Suprapubic skin (tissue), 4 donors: Measurements from ENCODE around the gene WASF2. TPM values are rescaled to one million over a fixed set of nuclear protein-coding genes. Genes with fewer than 3 reads are reported as not detected.

Experiments
- DNase-seq, 2 donors: peaks; one replicate each; pipeline ENCODE4 v3.0.0-alpha.2; 2019; ENCODE audit warnings: low spot score in 2 of 2
- H3K27ac ChIP-seq: fragments of 200-600 bp; sonication (generic); one replicate; pipeline ENCODE4 v1.5.1; 2019
- H3K27me3 ChIP-seq: fragments of 200-600 bp; sonication (generic); one replicate; pipeline ENCODE4 v1.5.1; 2019
- H3K36me3 ChIP-seq: fragments of 200-600 bp; sonication (generic); one replicate; pipeline ENCODE4 v1.5.1; 2019
- H3K4me1 ChIP-seq: fragments of 200-600 bp; sonication (generic); one replicate; pipeline ENCODE4 v1.5.1; 2019
- H3K4me3 ChIP-seq: fragments of 200-600 bp; sonication (generic); one replicate; pipeline ENCODE4 v1.5.1; 2019; ENCODE audit warnings: mild to moderate bottlenecking
- H3K9me3 ChIP-seq: fragments of 200-600 bp; sonication (generic); one replicate; pipeline ENCODE4 v1.5.1; 2019
- EP300 ChIP-seq: sonication (generic); formaldehyde crosslinking; IDR thresholded peaks from one replicate; pipeline ENCODE4 v1.6.1; 2017; ENCODE audit warnings: antibody characterized with exemption
- POLR2A ChIP-seq, 2 donors: fragments of 450-650 bp; IDR thresholded peaks; one replicate each; pipeline ENCODE4 v1.6.1; 2017; ENCODE audit warnings: antibody characterized with exemption in 2 of 2, mild to moderate bottlenecking in 2 of 2, moderate library complexity in 2 of 2
- POLR2AphosphoS5 ChIP-seq, 3 donors: sonication (generic); formaldehyde crosslinking; IDR thresholded peaks; one replicate each; pipeline ENCODE4 v1.6.1; 2017; ENCODE audit warnings: antibody characterized with exemption in 3 of 3
- WGBS: methylation state at CpG from one replicate; pipeline ENCODE4 v1.1.5; 2018; 5-methylcytosine and 5-hydroxymethylcytosine counted together
- total RNA-seq, 4 donors: library from RNA; depleted of rRNA; stranded (reverse); fragments of >200 nt; gene quantifications; one replicate each; pipeline ENCODE4 v1.1.0, GENCODE V29; 2016
- TF ChIP-seq, protein P1 (sequence below), 2 donors: fragments of 200-600 bp in 1 of 2; fragments of 450-650 bp in 1 of 2; sonication (generic) in 1 of 2; IDR thresholded peaks; one replicate each; pipeline ENCODE4 v1.5.1; 2016 to 2019; ENCODE audit warnings: antibody characterized with exemption in 2 of 2, mild to moderate bottlenecking in 1 of 2, moderate library complexity in 1 of 2

The WASF2 gene
- total RNA-seq, 4 donors from 2014 or later: 69.0 to 96.0 (median 90.4) TPM

DNA sequence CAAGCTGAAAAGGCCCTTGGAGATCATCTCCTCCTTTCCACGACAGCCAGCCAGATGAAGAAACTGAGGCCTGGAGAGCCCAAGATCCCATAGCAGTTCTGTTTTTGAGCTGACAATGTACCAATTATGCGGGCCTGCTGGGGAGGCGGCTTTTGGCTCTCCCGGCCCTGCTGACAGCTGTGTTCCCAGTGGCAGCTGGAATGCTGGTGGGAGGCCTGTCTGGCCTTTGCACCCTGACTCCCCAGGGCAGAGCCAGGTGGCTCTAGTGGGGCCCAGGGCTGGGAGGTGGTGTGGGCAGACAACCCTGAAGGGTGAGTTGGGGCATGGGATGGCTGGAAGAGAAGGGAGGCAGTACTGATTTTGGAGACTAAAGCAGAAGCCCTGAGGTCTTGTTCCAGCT lies 30.7 kb upstream of the WASF2 start:
- peaks cover 88% of the 10 kb centered on the region for H3K4me1 ChIP-seq

DNA sequence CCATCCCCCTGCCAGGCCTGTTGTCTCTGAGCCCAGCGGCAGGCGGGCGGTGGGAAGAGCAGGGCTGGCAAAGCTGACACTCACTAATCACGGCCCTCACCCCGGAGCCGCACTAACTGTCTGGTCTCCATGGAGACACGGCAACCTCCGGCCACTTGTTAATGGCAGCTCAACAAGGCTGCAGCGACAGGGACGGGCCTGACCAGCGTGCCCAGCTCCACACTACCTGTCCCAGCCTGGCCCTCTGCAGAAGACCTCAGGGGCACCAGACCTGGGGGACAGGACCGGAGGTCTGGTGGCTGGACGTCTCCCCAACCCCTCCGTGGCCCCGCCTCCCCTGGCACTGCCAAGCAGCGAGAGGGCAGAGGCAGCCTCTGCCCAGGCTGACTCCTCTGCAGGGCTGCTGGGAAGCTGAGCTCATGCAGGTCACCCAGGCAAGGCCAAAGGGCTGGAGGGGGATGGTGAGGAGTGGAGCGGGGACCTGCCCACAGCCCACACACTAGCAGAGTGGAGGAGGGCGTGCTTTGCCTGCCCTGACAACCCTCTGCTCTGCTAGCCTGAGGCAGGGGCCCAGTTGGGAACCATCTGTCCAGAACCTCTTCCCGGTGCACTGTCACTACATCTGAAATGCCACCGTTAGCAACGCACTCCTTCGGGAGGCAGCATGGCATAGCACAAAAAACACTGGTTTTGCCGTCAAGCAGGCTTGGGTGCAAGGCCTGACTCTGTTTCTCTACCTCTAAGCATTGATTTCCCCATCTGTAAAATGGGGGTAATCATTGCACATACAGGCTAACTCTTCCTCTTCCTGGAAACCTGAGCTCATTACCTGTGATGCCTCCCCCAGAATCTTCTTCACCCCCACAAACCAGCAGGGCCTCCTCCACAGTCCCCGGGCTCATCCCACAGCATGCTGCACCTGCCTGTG lies 29.6 kb upstream of the WASF2 start:
- Histone ChIP-seq H3K9me3 (no peaks in the 10 kb centered on the region), H3K27me3 (no peaks in the 10 kb centered on the region), H3K4me1 (peaks cover 80% of the 10 kb centered on the region), H3K27ac (peak overlapping the region; percentile 87), H3K4me3 (no peak overlapping the region), H3K36me3 (no peaks in the 10 kb centered on the region)
- DNase-seq: no peak
- TF ChIP-seq, protein P1, sequence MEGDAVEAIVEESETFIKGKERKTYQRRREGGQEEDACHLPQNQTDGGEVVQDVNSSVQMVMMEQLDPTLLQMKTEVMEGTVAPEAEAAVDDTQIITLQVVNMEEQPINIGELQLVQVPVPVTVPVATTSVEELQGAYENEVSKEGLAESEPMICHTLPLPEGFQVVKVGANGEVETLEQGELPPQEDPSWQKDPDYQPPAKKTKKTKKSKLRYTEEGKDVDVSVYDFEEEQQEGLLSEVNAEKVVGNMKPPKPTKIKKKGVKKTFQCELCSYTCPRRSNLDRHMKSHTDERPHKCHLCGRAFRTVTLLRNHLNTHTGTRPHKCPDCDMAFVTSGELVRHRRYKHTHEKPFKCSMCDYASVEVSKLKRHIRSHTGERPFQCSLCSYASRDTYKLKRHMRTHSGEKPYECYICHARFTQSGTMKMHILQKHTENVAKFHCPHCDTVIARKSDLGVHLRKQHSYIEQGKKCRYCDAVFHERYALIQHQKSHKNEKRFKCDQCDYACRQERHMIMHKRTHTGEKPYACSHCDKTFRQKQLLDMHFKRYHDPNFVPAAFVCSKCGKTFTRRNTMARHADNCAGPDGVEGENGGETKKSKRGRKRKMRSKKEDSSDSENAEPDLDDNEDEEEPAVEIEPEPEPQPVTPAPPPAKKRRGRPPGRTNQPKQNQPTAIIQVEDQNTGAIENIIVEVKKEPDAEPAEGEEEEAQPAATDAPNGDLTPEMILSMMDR (IDR thresholded peaks at IDR 0.05): no peak
- TF ChIP-seq POLR2A (IDR thresholded peaks at IDR 0.05) (no peak), EP300 (no peak), POLR2AphosphoS5 (IDR thresholded peaks at IDR 0.05) (no peak)
- WGBS: 55% methylated on average over 14 of the region's 24 CpGs

More for the DNA sequence above, 30.7 kb upstream of the WASF2 start:
- no peak overlapping the region for H3K4me3 ChIP-seq
- H3K9me3 ChIP-seq: no peaks in the 10 kb centered on the region
- H3K36me3 ChIP-seq: no peaks in the 10 kb centered on the region
- TF ChIP-seq EP300: no peak
- no peaks in the 10 kb centered on the region for H3K27me3 ChIP-seq
- DNase-seq: no peak
- peak overlapping the region; percentile 87 for H3K27ac ChIP-seq
- WGBS: no CpG with 5 or more reads among the region's 4 CpGs

DNA sequence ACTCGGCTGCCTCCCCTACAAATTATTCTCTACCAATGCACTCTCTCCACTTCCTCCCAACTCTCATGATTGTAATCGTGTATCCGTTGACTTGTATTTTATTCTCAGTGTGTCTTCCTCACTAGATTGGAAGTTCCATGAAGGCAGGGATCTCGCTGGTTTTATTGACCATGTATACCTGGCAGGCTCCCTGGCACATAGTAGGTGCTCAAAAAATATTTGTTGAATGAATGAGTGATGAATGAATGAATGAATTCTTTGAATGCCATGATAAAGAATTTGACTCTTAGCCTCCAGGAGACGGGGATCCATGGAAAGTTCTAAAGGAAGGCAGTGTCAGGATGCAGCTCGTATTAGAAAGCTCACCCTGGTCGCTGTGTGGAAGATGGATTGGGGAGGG lies 28.8 kb upstream of the WASF2 start:
- Histone ChIP-seq H3K4me1 (peaks cover 79% of the 10 kb centered on the region), H3K4me3 (no peak overlapping the region), H3K27me3 (no peaks in the 10 kb centered on the region), H3K36me3 (no peaks in the 10 kb centered on the region), H3K27ac (peak overlapping the region; percentile 87), H3K9me3 (no peaks in the 10 kb centered on the region)
- DNase-seq: no peak
- TF ChIP-seq POLR2A (IDR thresholded peaks at IDR 0.05) (no peak), EP300 (no peak), POLR2AphosphoS5 (IDR thresholded peaks at IDR 0.05) (no peak)
- TF ChIP-seq, protein P1 (IDR thresholded peaks at IDR 0.05): no peak
- 79% methylated on average over 7 of the region's 7 CpGs for WGBS

DNA sequence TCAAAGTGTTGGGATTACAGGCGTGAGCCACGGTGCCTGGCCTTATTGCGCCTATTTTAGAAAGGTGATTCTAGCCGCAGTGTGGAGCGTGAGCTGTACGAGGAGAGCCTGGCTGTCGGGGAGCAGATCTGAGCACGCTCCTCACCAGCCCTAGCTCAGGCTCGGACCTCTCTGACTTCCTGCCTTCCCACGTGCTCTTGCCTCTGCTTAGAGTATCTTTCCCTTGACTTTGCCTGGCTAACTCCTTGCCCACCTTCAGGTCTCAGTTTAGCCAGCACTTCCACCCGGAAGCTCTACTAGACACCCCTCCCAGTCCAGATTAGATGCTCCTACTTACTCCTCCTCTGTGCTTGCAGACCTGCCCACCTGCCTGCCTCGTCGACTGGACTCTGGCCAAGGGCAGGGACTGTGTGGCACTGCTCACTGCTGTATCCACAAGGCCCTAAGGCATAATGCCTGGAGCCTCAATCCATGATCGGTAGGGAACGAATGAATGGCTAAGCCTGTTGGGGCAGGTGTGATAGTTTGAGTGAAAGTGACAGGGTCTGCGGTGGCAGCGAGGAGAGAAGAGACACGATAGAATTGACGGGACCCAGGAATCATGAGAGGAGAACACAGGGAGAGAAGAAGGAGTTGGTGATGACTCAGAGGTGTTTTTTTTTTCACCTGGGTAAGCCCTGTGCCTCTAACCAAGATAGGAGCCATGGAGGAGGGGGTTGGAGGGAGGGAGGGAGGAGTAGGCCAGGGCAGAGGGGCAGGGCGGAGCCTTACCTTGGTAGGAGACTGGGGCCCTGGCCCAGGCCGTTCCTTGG lies 28.1 kb upstream of the WASF2 start:
- no peaks in the 10 kb centered on the region for H3K27me3 ChIP-seq
- no peak for DNase-seq
- H3K4me1 ChIP-seq: peaks cover 77% of the 10 kb centered on the region
- no peak for TF ChIP-seq EP300
- TF ChIP-seq POLR2A (IDR thresholded peaks at IDR 0.05): no peak
- TF ChIP-seq, protein P1 (IDR thresholded peaks at IDR 0.05): no peak
- TF ChIP-seq POLR2AphosphoS5 (IDR thresholded peaks at IDR 0.05): no peak
- H3K4me3 ChIP-seq: no peak overlapping the region
- no peaks in the 10 kb centered on the region for H3K36me3 ChIP-seq
- H3K27ac ChIP-seq: peak overlapping the region; percentile 87
- 50% methylated on average over 21 of the region's 21 CpGs for WGBS
- H3K9me3 ChIP-seq: no peaks in the 10 kb centered on the region

DNA sequence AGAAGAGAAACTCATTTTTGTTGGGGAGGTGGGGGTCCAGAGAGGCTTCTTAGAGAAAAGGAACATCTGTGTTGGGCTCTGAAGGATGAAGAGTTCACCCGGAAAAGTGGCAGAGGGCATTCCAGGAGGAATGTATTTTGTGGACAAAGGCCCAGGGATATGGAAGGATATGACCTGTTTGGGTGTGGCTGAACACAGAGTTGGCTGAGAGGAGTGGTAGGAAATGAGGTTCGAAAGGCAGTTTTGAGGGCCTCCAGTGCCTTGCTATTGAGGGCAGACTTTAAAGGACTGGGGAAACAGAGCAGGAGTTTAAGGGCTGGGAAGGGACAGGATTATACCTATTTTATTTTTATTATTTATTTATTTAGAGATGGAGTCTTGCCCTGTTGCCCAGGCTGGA lies 27.3 kb upstream of the WASF2 start:
- H3K4me3 ChIP-seq: no peak overlapping the region
- 37% methylated on average over 2 of the region's 2 CpGs for WGBS
- peaks cover 69% of the 10 kb centered on the region for H3K4me1 ChIP-seq
- no peaks in the 10 kb centered on the region for H3K9me3 ChIP-seq
- peak overlapping the region; percentile 87 for H3K27ac ChIP-seq
- H3K27me3 ChIP-seq: no peaks in the 10 kb centered on the region
- no peak for DNase-seq
- no peaks in the 10 kb centered on the region for H3K36me3 ChIP-seq
- TF ChIP-seq EP300: no peak
- TF ChIP-seq, protein P1 (IDR thresholded peaks at IDR 0.05): no peak
- TF ChIP-seq POLR2A (IDR thresholded peaks at IDR 0.05): no peak
- no peak for TF ChIP-seq POLR2AphosphoS5 (IDR thresholded peaks at IDR 0.05)
